Stimulated activated CD8-positive, alpha-beta memory T cell treated with anti-CD3 and anti-CD28 coated beads, Interleukin-7, amount 100 ng/mL, for 4 hours (primary cell): ENCODE measurements around the gene TXN2.

ENCODE experiments used
- DNase-seq, 2 donors: peaks; one replicate each; pipeline ENCODE4 v3.0.0-alpha.2; 2020; ENCODE audit warnings: low read depth in 2 of 2

The TXN2 gene

DNA sequence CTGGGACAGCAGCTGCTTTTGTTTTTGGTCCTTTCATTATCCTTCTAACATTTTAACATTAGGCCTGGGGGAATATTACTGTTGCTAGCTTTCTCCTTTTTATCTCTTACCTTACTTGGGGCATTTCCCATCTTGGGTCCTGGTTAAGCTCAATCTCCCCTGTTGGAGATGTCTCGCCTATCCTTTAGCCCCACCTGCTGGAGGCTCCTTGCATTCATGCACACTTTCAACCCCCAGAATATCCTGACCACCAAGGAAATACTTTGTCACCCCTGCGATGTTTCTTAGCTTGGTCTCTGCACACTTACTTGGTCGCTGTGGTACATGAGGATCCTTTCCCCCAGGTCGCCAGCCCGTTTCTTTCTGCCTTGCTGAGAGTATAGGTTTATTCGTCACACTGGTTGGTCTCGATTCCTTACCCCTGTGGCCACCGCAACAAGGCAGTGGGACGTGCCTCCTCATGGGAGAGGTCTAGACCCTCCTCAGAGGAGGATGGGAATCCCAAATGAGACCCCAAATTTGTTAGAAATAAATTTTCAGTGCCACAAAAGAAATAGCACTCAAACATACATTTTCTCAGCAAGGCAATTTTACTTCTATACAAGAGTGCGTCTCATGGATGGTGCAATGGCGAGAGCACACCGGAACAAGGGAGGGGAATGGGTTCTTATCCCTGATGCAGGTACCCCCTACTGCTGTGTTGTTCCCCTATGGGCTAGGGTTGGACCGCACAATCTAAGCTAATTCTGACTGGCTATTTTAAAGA, 5.4 kb upstream of the TXN2 start:
- DNase-seq, result peak; percentile 42 to 54

DNA sequence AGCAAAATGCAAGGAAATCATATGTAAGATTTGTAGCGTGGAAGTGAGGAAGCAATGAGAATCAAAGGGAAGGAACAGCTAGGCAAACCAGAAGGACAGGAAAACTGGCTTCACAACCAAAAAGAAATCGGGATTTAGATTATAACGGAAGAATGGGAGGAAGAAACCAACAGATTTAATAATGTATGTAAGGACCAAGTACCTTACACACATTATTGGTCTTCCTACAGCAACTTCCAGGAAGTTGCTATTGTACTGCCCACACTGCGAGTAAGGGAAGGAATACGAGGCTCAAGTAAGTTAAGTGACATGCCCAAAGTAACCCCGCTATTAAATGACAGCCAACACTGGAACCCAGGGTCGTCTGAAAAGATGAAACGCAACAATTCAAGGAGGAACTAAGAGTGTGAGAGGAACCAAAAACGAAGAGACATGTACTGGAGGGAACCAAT, 473 bp downstream of the TXN2 start:
- no peak for DNase-seq

DNA sequence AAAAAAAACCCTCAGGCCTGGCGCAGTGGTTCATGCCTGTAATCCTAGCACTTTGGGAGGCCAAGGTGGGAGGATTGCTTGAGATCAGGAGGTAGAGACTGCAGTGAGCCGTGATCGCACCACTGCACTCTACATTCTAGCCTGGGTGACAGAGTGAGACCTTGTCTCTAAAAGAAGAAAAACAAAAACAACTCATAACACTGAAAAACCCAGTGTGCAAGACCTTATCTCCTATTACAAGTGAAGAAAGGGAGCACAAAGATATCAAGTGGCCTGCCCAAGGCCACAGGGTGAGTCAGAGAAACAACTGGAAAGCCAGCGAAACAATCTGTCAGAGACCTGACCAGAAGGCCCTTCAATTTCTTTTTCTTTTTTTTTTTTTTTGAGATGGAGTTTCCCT, 2.5 kb downstream of the TXN2 start:
- DNase-seq, result no peak

DNA sequence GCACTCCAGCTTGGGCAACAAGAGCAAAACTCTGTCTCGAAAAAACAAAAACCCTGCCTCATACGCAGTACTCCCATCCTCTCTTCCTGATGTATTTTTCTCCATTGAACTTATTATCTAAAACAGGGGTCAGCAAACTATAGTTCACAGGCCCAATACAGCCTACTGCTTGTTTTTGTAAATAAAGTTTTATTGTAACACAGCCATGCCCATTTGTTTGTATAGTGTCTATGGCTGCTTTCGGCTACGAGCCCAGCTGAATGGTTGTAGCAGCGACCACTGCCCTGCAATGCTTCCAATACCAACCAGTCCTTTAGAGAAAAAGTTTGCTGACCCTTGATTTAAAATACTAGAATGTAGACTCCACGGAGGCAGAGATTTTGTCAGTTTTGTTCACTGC, 6.1 kb downstream of the TXN2 start:
- DNase-seq, result no peak

GRCh38 chr22:36472689-36473088, 8.8 kb downstream of the TXN2 start:
- no peak for DNase-seq

DNA sequence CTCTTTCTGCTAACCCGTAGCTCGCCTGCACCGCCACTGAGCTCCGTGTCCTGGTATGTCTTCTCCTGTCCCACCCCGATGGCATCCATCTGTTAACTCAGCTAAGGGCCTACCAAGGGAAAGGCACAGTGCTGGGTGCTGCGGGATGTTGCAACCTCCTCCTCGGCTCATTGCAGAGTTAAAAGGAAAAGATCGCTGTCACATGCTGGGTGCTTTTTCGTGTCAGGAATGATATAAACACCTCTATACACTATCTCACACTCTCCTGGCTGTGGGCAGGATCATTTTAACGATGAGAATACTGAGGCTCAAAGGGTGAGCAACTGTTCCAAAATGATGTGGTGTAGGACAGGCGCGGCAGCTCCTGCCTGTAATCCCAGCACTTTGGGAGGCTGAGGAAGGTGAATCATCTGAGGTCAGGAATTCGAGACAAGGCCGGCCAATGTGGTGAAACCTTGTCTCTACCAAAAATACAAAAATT, 10.1 kb downstream of the TXN2 start:
- no peak for DNase-seq

- DNase-seq, result no peak
These were observed 10.5 kb downstream of the TXN2 start for GRCh38 chr22:36470994-36471331.

GRCh38 chr22:36470162-36470993, 11.1 kb downstream of the TXN2 start:
- peak; percentile 72 to 75 for DNase-seq

DNA sequence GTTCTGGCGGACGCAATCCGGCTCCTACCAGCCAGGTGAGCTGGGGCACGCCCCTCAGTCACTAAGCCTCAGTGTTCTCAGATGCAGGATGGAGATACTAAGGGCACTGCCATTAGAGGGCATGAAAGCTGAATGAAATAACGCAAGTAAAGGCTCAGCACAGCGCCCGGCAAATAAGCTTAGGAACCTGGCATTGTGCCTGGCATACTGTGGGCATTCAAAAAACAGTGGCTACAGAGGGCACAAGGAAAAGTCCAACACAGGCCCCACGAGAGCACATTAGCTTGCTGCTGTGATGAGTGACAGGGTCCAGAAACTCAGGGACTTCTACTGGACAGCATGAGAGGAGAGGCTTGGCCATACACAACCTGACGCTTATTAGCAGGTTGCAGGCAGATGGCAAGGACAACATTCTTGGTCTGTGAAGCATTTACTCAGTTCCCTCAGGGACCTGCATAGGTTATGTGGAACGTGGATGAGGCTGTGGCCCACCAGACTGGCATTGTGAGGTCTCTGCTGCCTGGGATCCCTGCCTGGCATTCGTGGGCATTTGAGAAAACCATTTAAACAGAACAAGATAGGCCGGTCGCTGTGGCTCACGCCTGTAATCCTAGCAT, 12.2 kb downstream of the TXN2 start:
- DNase-seq, result no peak

- DNase-seq, result no peak
These were observed 13.5 kb downstream of the TXN2 start for GRCh38 chr22:36467946-36468345.

GRCh38 chr22:36467042-36467810, 14.2 kb downstream of the TXN2 start:
- DNase-seq, result no peak

GRCh38 chr22:36466258-36466657, 15.2 kb downstream of the TXN2 start:
- no peak for DNase-seq

GRCh38 chr22:36465232-36466021, 16.0 kb downstream of the TXN2 start:
- no peak for DNase-seq

DNA sequence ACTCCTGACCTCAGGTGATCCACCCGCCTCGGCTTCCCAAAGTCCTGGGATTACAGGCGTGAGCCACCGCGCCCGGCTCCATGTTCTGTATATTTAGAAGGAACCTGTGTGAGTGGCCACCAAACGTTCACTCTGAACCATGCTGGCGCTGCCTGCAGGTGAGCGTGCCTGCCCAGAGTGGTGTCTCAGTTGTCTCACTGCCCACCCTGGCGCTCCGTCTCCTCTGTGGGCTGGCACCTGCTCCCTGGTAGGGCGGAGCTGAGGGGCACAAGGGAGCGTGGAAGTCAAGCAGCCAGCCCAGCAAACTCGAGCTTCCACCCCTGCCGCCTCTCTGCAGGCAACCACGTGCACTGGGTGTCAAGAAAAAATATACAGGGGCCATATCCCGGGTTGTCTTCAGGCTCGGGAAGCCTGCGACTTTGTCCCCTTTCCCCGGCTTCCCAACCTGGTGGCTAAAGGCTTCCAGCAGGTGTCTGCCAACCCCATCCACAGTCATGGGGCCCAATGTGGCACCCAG, 16.7 kb downstream of the TXN2 start:
- no peak for DNase-seq

DNA sequence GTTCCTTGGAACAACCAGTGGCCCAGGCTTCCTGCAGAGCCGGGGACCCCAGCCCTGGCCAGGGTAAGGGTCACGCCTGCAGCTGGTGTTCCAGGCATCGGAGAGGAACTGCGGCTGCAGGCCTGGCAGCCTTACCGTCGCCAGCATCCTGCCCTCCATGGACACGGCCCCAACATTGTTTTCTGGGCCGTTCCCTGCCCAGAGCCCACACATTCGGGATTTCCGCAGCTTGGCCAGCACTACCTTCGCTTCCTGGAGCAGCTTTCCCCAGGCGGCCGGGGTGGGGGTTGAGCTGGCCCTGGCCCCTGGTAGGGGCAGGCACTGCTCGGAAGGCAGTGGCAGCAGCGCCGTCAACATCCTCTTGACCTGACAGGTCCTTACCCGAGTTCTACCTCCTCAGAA, 17.7 kb downstream of the TXN2 start:
- DNase-seq, result no peak

- no peak for DNase-seq
These were observed 19.5 kb downstream of the TXN2 start for GRCh38 chr22:36461665-36462649.

DNA sequence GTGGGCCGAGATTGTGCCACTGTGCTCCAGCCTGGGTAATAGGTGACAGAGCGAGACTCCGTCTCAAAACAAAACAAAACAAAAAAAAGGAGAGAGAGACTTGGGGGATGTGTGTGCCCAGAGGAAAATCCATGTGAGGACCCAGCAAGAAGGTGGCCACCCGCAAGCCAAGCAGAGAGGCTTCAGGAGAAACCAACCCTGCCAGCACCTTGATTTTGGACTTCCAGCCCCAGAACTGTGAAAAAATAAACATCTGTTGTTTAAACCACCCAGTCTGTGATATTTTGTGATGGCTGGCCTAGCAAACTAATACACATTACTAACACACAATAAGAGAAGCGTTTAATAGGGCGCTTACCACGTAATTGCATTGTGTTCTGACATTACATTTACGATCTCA, 21.2 kb downstream of the TXN2 start:
- no peak for DNase-seq

GRCh38 chr22:36457688-36458450, 23.6 kb downstream of the TXN2 start:
- DNase-seq, result no peak

- DNase-seq, result no peak
These were observed 25.0 kb downstream of the TXN2 start for GRCh38 chr22:36456464-36456845.
